Common myeloid progenitor, CD34-positive (primary cell): ENCODE measurements around the gene CST6. TPM values are rescaled to one million over a fixed set of nuclear protein-coding genes. Genes with fewer than 3 reads are reported as not detected.

Source experiments
- CTCF ChIA-PET: fragments of 350-600 bp; sonication (Branson Sonifier 250); formaldehyde crosslinking; loops from one replicate; lab custom pipeline; 2021; ENCODE audit warnings: antibody characterized with exemption; lab: Charles Lee
- POLR2A ChIA-PET: fragments of 350-600 bp; sonication (Branson Sonifier 250); formaldehyde crosslinking; loops from one replicate; lab custom pipeline; 2021; ENCODE audit warnings: antibody characterized with exemption; lab: Charles Lee
- DNase-seq, 3 donors: peaks; one replicate each; pipeline versions ENCODE4 v3.0.0 to v3.0.0-alpha.2; 2013
- H3K27ac ChIP-seq, 2 experiments: 1 replicate in 1 of 2; 2 replicates in 1 of 2; pipeline ENCODE4 v1.7.0; 2013; ENCODE audit warnings: inconsistent platforms in 2 of 2, low read length in 2 of 2, mild to moderate bottlenecking in 2 of 2, low read depth in 1 of 2, moderate library complexity in 1 of 2; ENCODE audit not compliant: severe bottlenecking in 2 of 2, insufficient read depth in 1 of 2, poor library complexity in 1 of 2
- H3K27me3 ChIP-seq, 5 experiments: replicated peaks in 2 of 5; 1 replicate in 3 of 5; 2 replicates in 2 of 5; pipeline versions ENCODE4 v1.6.1 to v1.7.0; 2013; ENCODE audit warnings: low read length in 4 of 5, mild to moderate bottlenecking in 2 of 5, moderate library complexity in 2 of 5, inconsistent platforms in 1 of 5; ENCODE audit not compliant: insufficient read depth in 5 of 5, control insufficient read depth in 4 of 5
- H3K36me3 ChIP-seq, 4 experiments: 1 replicate in 2 of 4; 2 replicates in 2 of 4; pipeline versions ENCODE4 v1.6.1 to v1.7.0; 2013; ENCODE audit warnings: low read length in 3 of 4, control low read depth in 1 of 4, mild to moderate bottlenecking in 1 of 4; ENCODE audit not compliant: control insufficient read depth in 4 of 4, insufficient read depth in 4 of 4
- H3K4me1 ChIP-seq, 4 experiments: 1 replicate in 3 of 4; 2 replicates in 1 of 4; pipeline versions ENCODE4 v1.6.1 to v1.7.1; 2013; ENCODE audit warnings: low read length in 3 of 4, mild to moderate bottlenecking in 3 of 4, control low read depth in 1 of 4, inconsistent platforms in 1 of 4, moderate library complexity in 1 of 4; ENCODE audit not compliant: control insufficient read depth in 4 of 4, insufficient read depth in 4 of 4; ENCODE audit errors: control extremely low read depth in 1 of 4
- H3K4me3 ChIP-seq, 7 experiments: 1 replicate in 4 of 7; 2 replicates in 3 of 7; pipeline versions ENCODE4 v1.5.1 to v1.7.0; 2013; ENCODE audit warnings: mild to moderate bottlenecking in 7 of 7, low read length in 6 of 7, moderate library complexity in 6 of 7, inconsistent platforms in 2 of 7, low read depth in 2 of 7, control low read depth in 1 of 7; ENCODE audit not compliant: insufficient read depth in 4 of 7, control insufficient read depth in 1 of 7; ENCODE audit errors: extremely low read depth in 1 of 7
- H3K9me3 ChIP-seq, 5 experiments: 1 replicate in 4 of 5; 2 replicates in 1 of 5; pipeline versions ENCODE4 v1.6.1 to v1.7.1; 2013; ENCODE audit warnings: low read length in 4 of 5, mild to moderate bottlenecking in 2 of 5, inconsistent platforms in 1 of 5, low read depth in 1 of 5, moderate library complexity in 1 of 5; ENCODE audit not compliant: control insufficient read depth in 4 of 5, insufficient read depth in 2 of 5; ENCODE audit errors: control extremely low read depth in 1 of 5
- WGBS: methylation state at CpG from one replicate; pipeline ENCODE4 v1.1.5; 2013; ENCODE audit not compliant: insufficient coverage; 5-methylcytosine and 5-hydroxymethylcytosine counted together
- polyA plus RNA-seq: library from polyadenylated mRNA; unstranded; fragments of 120-200 nt; gene quantifications from one replicate; pipeline ENCODE4 v1.2.1, GENCODE V29; 2013

CST6 gene
- not detected for polyA plus RNA-seq

GRCh38 chr11:66011785-66012303 is at the start of gene CST6:
TSS of gene CST6 (plus strand) at chr11:66012008. CDS start at chr11:66012045, 37 bp downstream.
- ChIA-PET POLR2A (interaction anchor here (0.7 kb wide), 1 partner anchor 121 kb away, joined by 3 read pairs; no protein-coding TSS in a partner anchor), CTCF (interaction anchor here (1.2 to 2.5 kb wide), 3 partner anchors 9 to 11 kb away, joined by 3 to 10 read pairs (median 7); partner anchors contain the start of gene BANF1)
- 15% methylated on average over 52 of the region's 61 CpGs for WGBS
- peaks cover 0 to 21% (median 20%) of the 10 kb centered on the region in 4 experiments for H3K4me1 ChIP-seq
- no peaks in the 10 kb centered on the region for H3K36me3 ChIP-seq
- peak within 1 kb of the TSS in 3 of 7 experiments; percentile 16 to 42 (median 19) for H3K4me3 ChIP-seq
- H3K27ac ChIP-seq: no peak within 1 kb of the TSS
- DNase-seq: peak in 2 of 3 donors; percentile 13 to 33
- H3K9me3 ChIP-seq: no peaks in the 10 kb centered on the region
- H3K27me3 ChIP-seq: peaks cover 0 to 31% (median 10%) of the 10 kb centered on the region in 5 experiments

GRCh38 chr11:65962141-65962564 is 49.7 kb upstream of the CST6 start:
- H3K4me3 ChIP-seq: peak overlapping the region in 6 of 7 experiments; percentile 67 to 96 (median 90)
- WGBS: 4% methylated on average over 13 of the region's 13 CpGs
- CTCF ChIA-PET: interaction anchor here (0.6 to 3.2 kb wide), 4 partner anchors 9 to 68 kb away, joined by 3 to 6 read pairs (median 3); no protein-coding TSS in a partner anchor
- DNase-seq: no peak
- POLR2A ChIA-PET: interaction anchor here (0.5 to 1.2 kb wide), 2 partner anchors 47 to 62 kb away, joined by 3 read pairs; partner anchors contain the start of gene FOSL1
- peaks cover 2 to 36% (median 32%) of the 10 kb centered on the region in 4 experiments for H3K36me3 ChIP-seq
- peaks cover 12 to 25% (median 22%) of the 10 kb centered on the region in 4 experiments for H3K4me1 ChIP-seq
- H3K27me3 ChIP-seq: no peaks in the 10 kb centered on the region
- H3K9me3 ChIP-seq: no peaks in the 10 kb centered on the region
- peak overlapping the region; percentile 34 to 95 for H3K27ac ChIP-seq

GRCh38 chr11:65964906-65965305 is 46.9 kb upstream of the CST6 start:
- ChIA-PET CTCF (interaction anchor here (0.8 to 1.1 kb wide), 2 partner anchors 81 to 254 kb away, joined by 3 to 4 read pairs; no protein-coding TSS in a partner anchor), POLR2A (no interaction called here)
- 93% methylated on average over 4 of the region's 10 CpGs for WGBS
- H3K4me3 ChIP-seq: no peak overlapping the region
- peaks cover 12 to 22% (median 20%) of the 10 kb centered on the region in 4 experiments for H3K4me1 ChIP-seq
- DNase-seq: no peak
- no peaks in the 10 kb centered on the region for H3K27me3 ChIP-seq
- peaks cover 8 to 63% (median 49%) of the 10 kb centered on the region in 4 experiments for H3K36me3 ChIP-seq
- H3K27ac ChIP-seq: no peak overlapping the region
- H3K9me3 ChIP-seq: no peaks in the 10 kb centered on the region

GRCh38 chr11:65965986-65966762 is 45.6 kb upstream of the CST6 start:
- ChIA-PET POLR2A (interaction anchor here (0.7 kb wide), 1 partner anchor 49 kb away, joined by 3 read pairs; no protein-coding TSS in a partner anchor), CTCF (interaction anchor here (0.9 to 1.5 kb wide), 4 partner anchors 50 to 82 kb away, joined by 3 to 5 read pairs (median 4); no protein-coding TSS in a partner anchor)
- no peak for DNase-seq
- WGBS: 98% methylated on average over 32 of the region's 36 CpGs
- no peaks in the 10 kb centered on the region for H3K27me3 ChIP-seq
- no peaks in the 10 kb centered on the region for H3K9me3 ChIP-seq
- no peak overlapping the region for H3K4me3 ChIP-seq
- peaks cover 9 to 69% (median 52%) of the 10 kb centered on the region in 4 experiments for H3K36me3 ChIP-seq
- H3K4me1 ChIP-seq: peaks cover 10 to 18% (median 16%) of the 10 kb centered on the region in 4 experiments
- H3K27ac ChIP-seq: no peak overlapping the region

GRCh38 chr11:65967329-65967934 is 44.4 kb upstream of the CST6 start:
- H3K36me3 ChIP-seq: peaks cover 9 to 71% (median 53%) of the 10 kb centered on the region in 4 experiments
- H3K27ac ChIP-seq: no peak overlapping the region
- 97% methylated on average over 23 of the region's 30 CpGs for whole genome bisulfite sequencing
- DNase-seq: no peak
- ChIA-PET POLR2A (no interaction called here), CTCF (interaction anchor here (1.5 kb wide), 1 partner anchor 79 kb away, joined by 3 read pairs; no protein-coding TSS in a partner anchor)
- H3K4me3 ChIP-seq: no peak overlapping the region
- no peaks in the 10 kb centered on the region for H3K27me3 ChIP-seq
- no peaks in the 10 kb centered on the region for H3K9me3 ChIP-seq
- H3K4me1 ChIP-seq: peaks cover 7 to 14% (median 11%) of the 10 kb centered on the region in 4 experiments

- Histone ChIP-seq H3K4me1 (peaks cover 0 to 1% (median under 1%) of the 10 kb centered on the region in 4 experiments), H3K27me3 (no peaks in the 10 kb centered on the region), H3K36me3 (peaks cover 11 to 79% (median 56%) of the 10 kb centered on the region in 4 experiments), H3K27ac (no peak overlapping the region), H3K4me3 (no peak overlapping the region), H3K9me3 (no peaks in the 10 kb centered on the region)
- CTCF ChIA-PET: no interaction called here
- POLR2A ChIA-PET: no interaction called here
- no peak for DNase-seq
- 95% methylated on average over 12 of the region's 15 CpGs for WGBS
These were observed 43.0 kb upstream of the CST6 start for GRCh38 chr11:65968600-65969482.
